K562 (cell line): ENCODE data around the gene CCDC78. TPM values are rescaled to one million over a fixed set of nuclear protein-coding genes. Genes with fewer than 3 reads are reported as not detected.

Source experiments
- CCAR2 ChIP-seq: fragments of 200-400 bp; formaldehyde crosslinking; IDR thresholded peaks from 2 replicates; pipeline ENCODE4 v1.6.1; 2017; ENCODE audit warnings: mild to moderate bottlenecking, low read depth, low read length
- EZH2 ChIP-seq: IDR thresholded peaks from 2 replicates; pipeline ENCODE4 v1.6.1; 2012; ENCODE audit warnings: low read depth, mild to moderate bottlenecking, inconsistent platforms, low read length, borderline replicate concordance
- GTF2E2 ChIP-seq: fragments of 200-800 bp; sonication (Bioruptor generic); IDR thresholded peaks from 2 replicates; pipeline ENCODE4 v1.6.1; 2016; ENCODE audit warnings: missing genetic modification characterization, missing compliant biosample characterization
- MEIS2 ChIP-seq: fragments of 450-650 bp; IDR thresholded peaks from 2 replicates; pipeline ENCODE4 v1.6.1; 2014; ENCODE audit warnings: mild to moderate bottlenecking; ENCODE audit not compliant: partially characterized antibody
- RREB1 ChIP-seq: fragments of 250-450 bp; sonication (Bioruptor Pico); IDR thresholded peaks from 2 replicates; pipeline ENCODE4 v1.4.0; 2020
- SIRT6 ChIP-seq: IDR thresholded peaks from one replicate; pipeline ENCODE4 v1.6.1; 2012; ENCODE audit warnings: low read depth, mild to moderate bottlenecking, control low read depth, inconsistent platforms, low read length, moderate library complexity
- SMARCC2 ChIP-seq: fragments of 450-650 bp; IDR thresholded peaks from 2 replicates; pipeline ENCODE4 v1.6.1; 2017; ENCODE audit warnings: antibody characterized with exemption, moderate library complexity, mild to moderate bottlenecking, low read depth
- TOE1 ChIP-seq, 2 experiments: fragments of 450-650 bp in 1 of 2; sonication (generic) in 1 of 2; formaldehyde crosslinking in 1 of 2; IDR thresholded peaks; 2 replicates each; pipeline versions ENCODE4 v1.7.1 to v1.8.0; 2016 to 2022; ENCODE audit warnings: borderline replicate concordance in 2 of 2, mild to moderate bottlenecking in 2 of 2, antibody characterized with exemption in 1 of 2, inconsistent platforms in 1 of 2, low read depth in 1 of 2, missing genetic modification reagents in 1 of 2, moderate library complexity in 1 of 2
- ZFP36 ChIP-seq: fragments of 150-350 bp; IDR thresholded peaks from 2 replicates; pipeline ENCODE4 v1.6.1; 2018; ENCODE audit warnings: low read length, low read depth; ENCODE audit not compliant: partially characterized antibody
- ZFP91 ChIP-seq: sonication (generic); formaldehyde crosslinking; IDR thresholded peaks from 2 replicates; pipeline ENCODE4 v1.8.0; 2022; ENCODE audit warnings: mild to moderate bottlenecking, missing genetic modification reagents
- ZNF146 ChIP-seq: IDR thresholded peaks from one replicate; pipeline ENCODE4 v1.6.1; 2018; ENCODE audit warnings: missing compliant biosample characterization; ENCODE audit not compliant: unreplicated experiment
- ZNF408 ChIP-seq: fragments of 250-450 bp; sonication (Bioruptor Pico); IDR thresholded peaks from 2 replicates; pipeline ENCODE4 v1.4.0; 2020; ENCODE audit warnings: low read depth, mild to moderate bottlenecking, moderate library complexity
- ZNF76 ChIP-seq: fragments of 250-450 bp; sonication (Bioruptor Pico); IDR thresholded peaks from 2 replicates; pipeline ENCODE4 v1.4.0; 2020; ENCODE audit warnings: mild to moderate bottlenecking, moderate library complexity, borderline replicate concordance
- polyA plus RNA-seq, 8 experiments: library from polyadenylated mRNA; depleted of rRNA in 4 of 8; stranded (reverse) in 5 of 8; unstranded in 3 of 8; fragments of >200 nt; fragmentation: Nextera tagmentation in 2 of 8; fragmentation: Illumina TruSeq in 1 of 8; extraction: Ambion mirVana in 2 of 8; extraction: Trizol in 1 of 8; gene quantifications; 2 replicates each; pipeline versions ENCODE4 v1.2.1 to v1.2.3, GENCODE V29; 2011 to 2014; ENCODE audit warnings: inconsistent platforms in 1 of 8, missing spikeins in 1 of 8
- total RNA-seq, 7 experiments: library from RNA; depleted of rRNA in 6 of 7; stranded (reverse); fragments of >200 nt in 6 of 7; fragmentation: Illumina TruSeq in 2 of 7; extraction: Trizol in 2 of 7; gene quantifications; 2 replicates each; pipeline versions ENCODE4 v1.2.1 to v1.2.3, GENCODE V29; 2011 to 2021; ENCODE audit warnings: low replicate concordance in 1 of 7

CCDC78 gene
- total and polyA plus RNA-seq, 9 of the 15 experiments (the other 6 are each of a cell fraction or from before 2014, with no cell fraction given) = 0.24 to 17.7 (median 2.9) TPM

GRCh38 chr16:679814-680624, 46.2 kb downstream of the CCDC78 start, which contains the start of gene STUB1 (continued):
- TF ChIP-seq RREB1 (CRISPR knock-in tag) (no peak), GTF2E2 (no peak), ZFP36 (no peak), SMARCC2 (no peak), ZNF76 (CRISPR knock-in tag) (no peak), CCAR2 (no peak), ZNF408 (CRISPR knock-in tag) (no peak), TOE1 (IDR thresholded peaks at IDR 0.05; ENCODE audit: borderline replicate concordance) (peak; percentile 56; the same call in 1 of the 2 replicates), TOE1 (CRISPR knock-in tag; IDR thresholded peaks at IDR 0.05; ENCODE audit: borderline replicate concordance, low read depth) (no peak), EZH2 (no peak), ZNF146 (CRISPR knock-in tag) (no peak), ZFP91 (CRISPR knock-in tag) (no peak), MEIS2 (peak; percentile 49), SIRT6 (no peak)
